ENCODE results near the gene SMG6.

SMG6 gene

GRCh38 chr17:2197271-2197670, 106.3 kb downstream of the SMG6 start:
- DNase-seq: no peak

DNA sequence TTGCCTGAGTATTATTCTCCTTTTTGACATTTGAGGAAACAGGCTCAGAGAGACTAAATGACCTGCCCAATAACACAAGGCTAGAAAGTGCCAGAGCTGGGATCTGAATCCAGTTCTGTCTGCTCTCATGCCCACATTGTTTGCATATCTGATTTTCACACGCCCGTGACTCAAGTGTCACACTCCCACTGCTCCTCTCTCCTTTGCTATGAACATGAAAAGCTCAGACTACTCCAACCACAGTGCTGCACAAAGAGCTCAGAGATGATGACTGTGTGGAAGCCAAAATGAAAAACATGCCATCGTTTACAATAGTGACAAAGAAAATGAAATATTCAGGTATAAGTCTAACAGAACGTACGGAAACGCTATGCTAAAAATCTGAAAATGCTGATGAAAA, 107.9 kb downstream of the SMG6 start:
- no peak for DNase-seq

GRCh38 chr17:2194889-2195335, 108.7 kb downstream of the SMG6 start:
- no peak for DNase-seq

- DNase-seq: peak; percentile 87 to 96
Observed at GRCh38 chr17:2192367-2193057, 111.1 kb downstream of the SMG6 start.

DNA sequence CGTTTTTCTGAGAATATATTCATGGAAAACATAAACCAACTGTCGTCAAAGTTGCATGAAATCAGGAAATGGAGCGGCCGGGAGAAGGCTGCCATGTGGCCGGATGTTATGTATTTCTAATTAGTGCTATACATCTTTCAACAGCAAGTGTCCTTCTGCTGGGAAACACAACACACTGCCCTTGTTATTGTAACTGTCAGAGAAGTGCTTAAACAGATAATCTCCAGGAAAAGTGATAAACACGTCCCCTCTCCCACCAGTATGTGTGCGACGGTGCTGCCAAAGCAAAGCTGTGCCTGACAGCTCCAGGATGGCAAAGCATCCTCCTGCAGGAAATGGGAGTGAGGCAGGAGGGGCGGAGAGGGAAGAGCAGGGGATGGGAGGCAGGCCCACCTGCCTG, 111.8 kb downstream of the SMG6 start:
- no peak for DNase-seq

DNA sequence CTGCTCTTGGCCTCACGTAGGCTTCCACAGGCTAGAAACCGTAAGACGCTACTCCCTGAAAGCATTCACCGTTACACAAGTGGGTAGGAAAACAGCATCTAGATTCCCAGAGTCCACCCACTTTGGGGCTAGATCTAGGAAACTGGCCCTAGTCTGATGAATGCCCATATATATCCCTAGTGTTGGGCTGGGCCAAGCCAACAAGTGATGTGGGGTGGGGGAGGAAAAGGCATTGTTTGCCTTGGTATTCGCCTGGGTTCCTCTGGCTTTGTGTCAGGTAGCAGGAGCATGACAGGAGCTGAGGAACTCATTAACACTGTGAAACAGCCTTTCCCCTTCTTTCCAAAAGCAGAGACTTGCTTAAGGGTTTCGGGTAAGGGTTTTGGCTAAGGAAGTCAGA, 112.4 kb downstream of the SMG6 start:
- DNase-seq: no peak

DNA sequence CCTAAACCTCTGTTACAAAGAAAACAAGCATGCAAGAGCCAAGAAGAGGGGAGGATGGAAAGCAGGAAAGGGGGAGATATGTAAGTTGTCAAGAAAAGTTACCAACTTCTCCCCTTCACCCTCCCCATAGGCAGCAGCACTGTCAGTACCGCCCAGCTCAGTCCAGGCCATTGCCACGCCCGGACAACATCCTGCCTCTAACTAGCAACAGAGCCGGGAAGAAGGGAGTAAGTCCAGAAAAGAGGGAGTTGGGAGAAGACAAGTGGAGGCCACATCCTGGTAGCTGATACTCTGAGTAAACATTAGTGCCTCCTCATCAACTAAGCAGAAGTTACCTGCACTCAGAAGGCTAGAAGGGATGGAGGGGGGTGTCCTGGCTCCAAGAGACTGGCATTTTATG, 113.6 kb downstream of the SMG6 start:
- peak in 1 of 2 experiments; percentile 26 for DNase-seq

GRCh38 chr17:2188971-2189630, 114.5 kb downstream of the SMG6 start:
- DNase-seq: no peak

GRCh38 chr17:2187758-2188157, 115.8 kb downstream of the SMG6 start:
- no peak for DNase-seq

DNA sequence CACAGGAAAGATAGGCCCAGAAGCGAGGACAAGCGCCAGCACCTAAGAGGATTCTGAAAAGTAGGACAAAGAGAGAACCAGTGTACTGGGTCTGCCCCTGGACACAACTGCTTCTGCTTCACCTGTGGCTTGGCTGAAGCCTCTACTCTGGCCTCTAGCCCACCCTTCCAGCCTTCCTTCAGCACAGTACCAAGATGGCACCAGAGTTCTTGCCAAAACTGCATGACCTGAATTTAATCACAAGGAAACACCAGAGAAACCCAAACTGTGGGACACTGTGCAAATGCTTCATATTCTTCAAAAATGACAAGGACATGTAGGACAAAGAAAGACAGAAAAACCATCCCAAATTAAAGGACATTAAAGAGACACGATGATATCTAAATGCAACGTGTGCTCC, 116.6 kb downstream of the SMG6 start:
- no peak for DNase-seq

DNA sequence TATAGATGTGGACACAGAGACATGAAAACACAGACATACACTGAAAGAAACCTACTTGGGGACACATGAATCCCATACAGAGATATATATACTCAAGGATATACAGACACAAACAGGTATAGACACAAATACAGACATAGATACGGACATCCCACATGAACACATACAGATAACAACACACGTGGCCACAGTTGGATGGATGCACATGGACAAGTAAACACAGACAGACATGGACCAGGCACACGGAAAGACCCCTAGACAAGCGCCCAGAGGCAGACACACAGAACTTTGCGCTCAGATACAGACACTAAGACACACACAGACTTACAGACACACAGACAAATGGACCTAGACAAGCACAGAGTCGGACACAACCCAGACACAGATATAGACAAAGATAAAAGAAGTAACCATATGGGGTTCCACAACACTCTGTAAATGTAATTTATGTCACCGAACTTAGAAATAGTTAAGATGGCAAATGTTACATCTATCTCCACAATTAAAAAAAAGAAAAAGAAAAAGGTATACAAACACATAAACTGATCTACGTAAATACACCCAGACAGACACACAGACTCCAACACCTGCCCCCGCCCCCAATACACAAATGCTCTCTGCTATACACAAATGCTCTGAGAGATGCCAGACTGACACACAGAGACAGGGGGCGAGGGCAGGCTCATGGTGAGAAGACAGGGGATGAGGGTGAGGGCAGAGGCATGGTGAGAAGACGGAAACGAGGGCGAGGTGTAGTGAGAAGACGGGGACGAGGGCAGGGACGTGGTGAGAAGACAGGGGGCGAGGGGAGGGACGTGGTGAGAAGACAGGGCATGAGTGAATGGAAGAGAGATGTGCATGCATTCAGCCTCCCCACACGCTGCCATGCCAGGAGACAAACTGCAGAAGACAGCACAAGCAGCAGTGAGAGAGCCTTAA, 118.3 kb downstream of the SMG6 start:
- no peak for DNase-seq

DNA sequence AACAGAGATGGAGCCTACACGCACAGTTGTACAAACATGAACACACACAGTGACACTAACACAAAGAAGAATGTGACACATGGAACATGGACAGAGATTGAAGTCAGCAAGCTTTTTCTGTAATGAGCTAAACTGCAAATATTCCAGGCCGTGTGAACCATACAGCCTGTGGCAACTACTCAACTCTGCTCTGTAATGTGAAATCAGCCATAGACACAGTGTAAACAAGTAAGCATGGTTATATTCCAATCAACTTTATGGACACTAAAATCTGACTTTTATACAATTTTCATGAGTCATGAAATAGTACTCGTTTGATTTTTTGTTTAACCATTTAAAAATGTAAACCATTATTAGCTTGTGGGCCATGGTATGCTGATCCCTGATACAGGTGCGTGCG, 120.2 kb downstream of the SMG6 start:
- DNase-seq: no peak

GRCh38 chr17:2181897-2182448, 121.6 kb downstream of the SMG6 start:
- DNase-seq: no peak

- no peak for DNase-seq
Observed at GRCh38 chr17:2181206-2181896, 122.2 kb downstream of the SMG6 start.

GRCh38 chr17:2180768-2181167, 122.8 kb downstream of the SMG6 start:
- no peak for DNase-seq

DNA sequence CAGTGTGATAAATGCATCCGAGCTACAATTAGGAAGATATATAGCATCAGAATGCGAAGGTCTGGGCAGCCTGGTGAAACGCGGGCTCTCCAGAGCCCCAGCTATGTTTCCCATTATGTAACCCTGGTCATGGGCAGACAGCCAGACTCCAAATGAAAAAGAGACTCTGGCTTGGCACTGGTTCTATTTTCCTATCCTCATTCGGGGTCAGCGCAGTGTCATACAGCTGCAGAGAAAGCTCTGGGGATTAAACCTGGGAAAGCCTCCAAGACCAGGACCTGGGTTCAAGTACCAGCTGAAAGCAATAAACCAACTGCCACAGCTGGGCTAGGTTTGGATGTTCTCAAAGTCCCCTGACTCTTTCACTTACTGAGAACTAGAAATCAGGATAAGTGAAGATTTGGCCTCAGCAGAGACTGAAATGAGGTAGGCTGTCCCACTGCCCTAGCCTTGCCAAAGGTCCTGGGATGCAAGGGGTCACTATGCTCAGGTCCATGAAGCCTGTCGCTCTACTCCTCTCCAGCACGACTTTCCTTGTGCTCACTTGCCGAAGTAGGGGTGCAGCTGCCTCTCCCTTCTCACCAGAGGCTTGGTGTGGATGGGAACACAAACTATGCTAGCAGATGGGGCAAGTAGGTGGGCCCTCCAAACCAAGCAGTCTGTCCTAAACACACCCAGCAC, 123.8 kb downstream of the SMG6 start:
- no peak for DNase-seq

DNA sequence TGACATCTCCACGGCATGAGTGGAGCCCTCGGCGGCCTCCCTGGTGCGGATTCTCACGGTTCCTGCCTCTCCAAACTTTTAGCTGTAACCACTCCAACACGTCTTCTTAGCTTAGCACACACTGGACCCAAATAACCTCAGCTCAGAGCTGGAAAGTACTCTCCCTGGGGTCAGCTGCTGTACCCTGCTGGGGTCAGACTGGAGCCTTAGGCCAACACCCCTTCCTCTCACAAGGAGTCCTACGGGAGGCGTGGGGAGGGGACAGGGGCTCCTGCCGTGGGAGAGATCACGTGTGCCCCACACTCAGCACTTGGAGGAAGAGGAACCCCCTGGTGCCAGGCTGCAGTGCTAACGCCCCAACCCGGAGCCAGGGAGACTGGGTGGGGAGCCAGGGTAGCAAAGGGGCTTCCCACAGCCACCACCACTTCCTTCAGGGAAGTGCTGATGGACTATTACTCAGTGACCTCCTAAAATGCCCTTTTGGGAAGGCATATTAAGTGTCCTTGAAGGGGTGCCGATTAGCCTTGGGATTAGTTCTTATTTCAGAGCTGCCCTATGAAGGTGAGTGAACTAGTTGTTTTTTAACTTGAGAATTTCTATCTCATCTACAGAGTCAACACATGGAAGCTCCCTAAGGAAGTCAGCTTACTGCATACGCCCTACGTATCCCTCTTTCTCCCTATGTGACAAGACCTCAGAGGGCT, 124.6 kb downstream of the SMG6 start:
- DNase-seq: no peak

DNA sequence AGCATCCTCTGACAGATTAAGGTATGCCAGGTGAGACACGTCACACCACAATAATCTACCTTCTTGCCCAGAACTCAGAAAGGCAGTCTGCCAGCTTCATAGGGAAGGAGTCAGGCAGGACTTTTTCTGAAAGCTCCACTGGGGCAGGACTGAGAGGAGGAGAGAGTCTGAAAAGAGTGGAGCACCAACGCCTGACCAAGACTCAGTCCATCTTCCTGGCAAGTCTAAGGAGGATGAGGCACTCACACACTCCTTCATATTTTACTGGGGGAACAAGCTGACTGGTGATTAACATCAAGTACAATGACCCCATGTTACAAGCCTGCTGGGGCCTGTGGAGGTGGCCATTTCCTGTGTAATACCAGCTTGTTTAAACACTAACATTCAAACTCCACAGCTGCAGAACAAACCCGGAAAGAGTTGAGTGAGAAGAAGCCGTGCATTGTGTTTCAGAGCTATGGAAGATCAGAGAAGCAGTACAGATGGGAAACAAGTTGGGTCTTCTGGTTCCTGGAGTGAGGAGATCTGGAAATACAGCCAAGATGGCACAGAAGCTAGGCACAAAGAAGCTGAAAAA, 126.3 kb downstream of the SMG6 start:
- DNase-seq: no peak

DNA sequence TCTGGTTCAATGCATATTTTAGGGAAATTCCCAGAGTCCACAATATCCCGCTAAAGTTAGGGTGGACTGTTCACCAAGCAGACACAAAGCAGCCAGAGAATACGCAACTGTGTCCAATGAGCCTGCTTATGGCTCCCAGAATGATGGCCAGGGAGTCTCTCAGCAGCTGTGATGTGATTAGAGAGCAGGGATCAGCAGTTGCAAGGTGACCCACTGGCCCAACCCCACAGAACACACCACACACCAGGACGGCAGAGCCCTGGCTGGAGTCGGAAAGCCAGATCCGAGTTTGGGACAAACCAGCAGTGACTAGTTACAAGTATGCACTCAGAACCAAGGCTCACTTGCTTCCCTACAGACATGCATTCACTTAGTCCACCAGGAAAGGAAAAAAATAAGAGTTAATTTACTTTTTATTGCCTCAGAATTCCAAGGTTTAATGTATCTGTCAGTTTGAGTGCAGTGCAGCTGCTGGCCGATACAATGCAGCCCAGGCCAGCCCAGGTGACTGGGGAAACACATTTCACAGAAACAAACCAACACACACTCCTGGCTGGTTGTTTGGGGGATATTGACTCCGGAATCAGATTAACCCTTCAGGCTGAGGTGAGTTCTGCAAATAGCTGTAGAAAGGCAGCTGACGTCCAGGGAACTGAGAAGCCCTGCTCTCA, 127.0 kb downstream of the SMG6 start:
- no peak for DNase-seq

- DNase-seq: no peak
Observed at GRCh38 chr17:2175294-2175628, 128.3 kb downstream of the SMG6 start.
